Fibroblast of pulmonary artery (primary cell): ENCODE results near the gene SNX30.

Experiments
- DNase-seq: peaks from one replicate; pipeline ENCODE4 v3.0.0-alpha.2; 2010; ENCODE audit warnings: low read depth
- H3K4me3 ChIP-seq: replicated peaks from 2 replicates; pipeline ENCODE4 v1.5.1; 2011; ENCODE audit warnings: low read depth, mild to moderate bottlenecking, control low read depth, low read length, moderate library complexity
- CTCF ChIP-seq: IDR thresholded peaks from 2 replicates; pipeline ENCODE4 v1.5.1; 2011; ENCODE audit warnings: mild to moderate bottlenecking, control low read depth, low read length, inconsistent platforms; ENCODE audit errors: missing control alignments

Gene SNX30

DNA sequence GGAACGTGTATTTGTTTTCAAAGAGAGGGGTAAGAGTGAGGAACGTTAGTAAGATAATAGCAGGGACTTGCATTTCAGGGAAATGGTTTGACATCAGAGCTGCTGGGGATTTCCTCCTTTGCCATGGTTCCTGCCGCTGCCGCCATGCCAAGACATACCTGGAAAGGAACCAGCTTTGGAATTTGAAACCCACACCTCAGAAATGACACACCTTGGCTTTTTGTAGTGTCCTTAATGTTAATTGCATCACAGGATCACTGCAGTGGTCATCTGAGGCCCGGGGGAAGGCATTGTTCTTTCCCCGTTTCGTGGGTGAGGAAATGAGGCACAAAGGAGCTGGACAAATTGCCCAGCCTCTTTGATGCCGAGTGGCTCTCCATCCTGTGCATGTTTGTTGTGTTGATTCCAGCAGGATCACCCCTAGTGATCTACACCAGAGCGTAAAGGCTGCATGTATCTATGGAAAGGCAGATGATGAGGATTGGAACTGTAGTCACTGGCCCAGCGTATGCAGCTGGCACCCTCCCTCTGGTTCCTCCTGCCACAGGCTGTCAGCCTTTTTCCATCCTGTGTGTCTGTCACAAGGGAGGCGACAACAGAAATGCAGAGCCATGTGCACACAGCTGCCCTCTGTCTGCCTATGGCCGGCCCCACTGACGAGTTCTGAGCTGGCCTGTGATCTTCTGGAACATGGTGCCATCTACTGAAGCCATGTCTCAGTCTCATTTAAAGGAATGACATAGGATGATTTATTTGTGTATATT, 102.4 kb downstream of the SNX30 start:
- TF ChIP-seq CTCF, result no peak
- no peak for DNase-seq
- H3K4me3 ChIP-seq, result no peak overlapping the region

DNA sequence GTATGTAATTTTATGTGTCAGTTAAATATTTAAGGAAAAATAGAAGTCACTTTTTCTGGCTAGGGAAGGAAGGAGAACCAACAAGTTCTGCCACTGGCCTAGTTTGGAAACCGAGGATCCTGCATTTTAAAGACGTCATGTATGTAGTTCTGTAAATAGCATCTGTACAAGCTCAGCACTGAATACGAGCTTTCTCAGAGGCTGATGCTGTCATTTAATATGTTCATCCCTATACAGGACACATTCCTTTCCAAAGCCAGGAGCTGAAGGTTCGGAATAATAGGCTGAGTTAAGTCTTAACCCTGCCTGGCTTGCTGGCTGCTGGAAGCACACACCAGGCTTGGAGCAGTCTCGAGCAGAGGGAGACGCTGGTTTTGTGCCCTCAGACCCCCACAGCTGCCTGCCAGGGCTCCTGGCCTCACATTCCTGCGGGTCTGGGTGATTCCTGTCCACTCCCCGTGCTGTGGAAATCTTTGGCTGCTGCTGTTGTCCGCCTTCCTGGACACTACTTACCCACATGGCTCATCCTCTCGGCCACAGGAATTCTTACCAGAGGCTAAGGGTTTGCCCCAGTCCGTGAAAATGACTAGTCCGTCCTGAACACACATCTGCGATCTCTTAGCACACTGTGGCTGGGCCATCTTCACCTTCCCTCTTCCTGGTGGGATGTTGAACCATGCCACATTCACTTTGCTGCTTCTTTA, 103.5 kb downstream of the SNX30 start:
- no peak overlapping the region for H3K4me3 ChIP-seq
- no peak for TF ChIP-seq CTCF
- DNase-seq, result no peak

DNA sequence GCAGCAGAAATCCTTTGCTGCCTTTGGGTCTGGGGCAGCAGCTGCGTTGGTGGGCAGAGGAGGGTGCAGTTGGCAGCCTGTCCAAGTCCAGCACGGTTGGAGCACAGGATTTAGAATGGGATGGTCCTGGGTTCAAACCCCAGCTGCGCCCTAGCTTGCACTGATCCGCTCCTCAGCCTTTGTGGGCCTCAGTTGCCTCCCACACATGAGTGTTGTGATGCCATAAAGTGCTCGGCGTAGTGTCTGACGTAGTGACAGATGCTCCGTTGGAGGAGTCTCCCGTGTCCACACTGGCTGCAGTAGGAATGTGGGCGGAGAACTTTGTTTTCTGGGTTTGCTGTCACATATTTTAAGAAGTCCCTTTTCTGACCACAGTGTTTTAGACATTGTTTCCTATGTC, 104.1 kb downstream of the SNX30 start:
- no peak overlapping the region for H3K4me3 ChIP-seq
- no peak for TF ChIP-seq CTCF
- no peak for DNase-seq

- DNase-seq, result no peak
- no peak overlapping the region for H3K4me3 ChIP-seq
- no peak for TF ChIP-seq CTCF
These were observed 105.6 kb downstream of the SNX30 start for GRCh38 chr9:112856200-112856599.

DNA sequence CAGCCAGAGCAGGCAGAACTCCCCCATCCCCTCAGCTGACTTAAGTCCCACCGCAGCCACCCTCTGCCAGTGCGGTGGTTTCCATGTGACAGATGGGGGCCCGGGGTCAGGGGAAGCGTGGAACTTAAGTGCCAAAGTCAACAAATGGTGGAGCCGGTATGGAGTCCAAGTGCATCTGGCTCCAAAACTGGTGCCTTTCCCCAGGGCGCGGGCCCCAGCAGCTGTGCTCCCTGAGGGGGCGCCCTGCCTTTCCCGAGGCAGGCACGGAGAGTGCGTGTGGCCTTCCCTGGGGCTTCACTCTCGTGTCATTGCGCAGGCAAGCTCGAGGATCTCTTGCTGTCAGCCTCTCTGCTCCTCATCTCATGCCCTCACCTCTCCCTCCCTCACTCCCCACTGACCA, 106.3 kb downstream of the SNX30 start:
- TF ChIP-seq CTCF, result no peak
- no peak overlapping the region for H3K4me3 ChIP-seq
- DNase-seq, result no peak

DNA sequence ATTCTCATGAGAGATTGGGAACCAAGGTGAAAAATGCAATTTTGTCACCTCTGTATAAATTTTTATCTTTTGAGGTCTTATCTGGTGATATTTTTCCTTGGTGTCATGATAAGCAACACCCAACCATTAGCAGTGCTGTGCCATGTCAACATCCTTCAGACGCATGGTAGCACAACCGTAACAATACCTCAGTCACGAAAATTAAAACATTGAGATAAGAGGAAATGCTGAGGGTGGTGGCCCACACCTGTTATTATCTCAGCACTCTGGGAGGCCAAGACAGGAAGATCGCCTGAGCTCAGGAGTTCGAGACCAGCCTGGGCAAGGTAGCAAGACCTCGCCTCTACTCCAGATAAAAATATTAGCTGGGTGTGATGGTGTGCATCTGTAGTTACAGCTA, 107.4 kb downstream of the SNX30 start:
- DNase-seq, result no peak
- H3K4me3 ChIP-seq, result no peak overlapping the region
- TF ChIP-seq CTCF, result no peak

GRCh38 chr9:112858625-112859147, 108.1 kb downstream of the SNX30 start:
- no peak for TF ChIP-seq CTCF
- H3K4me3 ChIP-seq, result no peak overlapping the region
- DNase-seq, result peak; percentile 14
